Posterior vena cava (tissue), 2 donors: ENCODE data around the gene FRMD1. TPM values are rescaled to one million over a fixed set of nuclear protein-coding genes. Genes with fewer than 3 reads are reported as not detected.

Experiments
- DNase-seq: peaks from one replicate; pipeline ENCODE4 v3.0.0-alpha.2; 2020; ENCODE audit warnings: low spot score
- intact Hi-C, 2 donors: fragments of 100-400 bp; cut with DNase I; formaldehyde crosslinking; loops; one replicate each; pipeline versions ENCODE4 v1.14.1 to v1.14.2; 2022 to 2023
- total RNA-seq, 2 donors: library from RNA; stranded (reverse); fragmentation: NEBNext Ultra II Directional; extraction: Animal tissue kit (Norgen Biotek cat#: 25700); gene quantifications; one replicate each; pipeline ENCODE4 v1.2.1, GENCODE V29; 2021
- donor health status: DM: yes; HTN: yes; CAD: no.
- donor health status: DM: yes; HTN: yes; CAD: no.

The FRMD1 gene
- total RNA-seq, 2 donors from 2014 or later: 0.14 TPM; not detected in 1

GRCh38 chr6:168021581-168021980 is 57.4 kb downstream of the FRMD1 start:
- intact Hi-C loops: no loop called here
- DNase-seq: no peak

- intact Hi-C loops: no loop called here
- no peak for DNase-seq
Measured at GRCh38 chr6:168020242-168020641, 58.8 kb downstream of the FRMD1 start.

GRCh38 chr6:168018664-168019063 is 60.3 kb downstream of the FRMD1 start:
- intact Hi-C loops: no loop called here
- DNase-seq: no peak

- intact Hi-C loops: no loop called here
- no peak for DNase-seq
Measured at GRCh38 chr6:168017629-168018028, 61.4 kb downstream of the FRMD1 start.

GRCh38 chr6:168016721-168017525 is 62.1 kb downstream of the FRMD1 start:
- no peak for DNase-seq
- intact Hi-C loops: no loop called here

- no peak for DNase-seq
Measured at GRCh38 chr6:168016176-168016620, 62.8 kb downstream of the FRMD1 start.

GRCh38 chr6:168015482-168016175 is 63.4 kb downstream of the FRMD1 start:
- intact Hi-C loops: no loop called here
- DNase-seq: no peak

More at GRCh38 chr6:168016176-168016620, 62.8 kb downstream of the FRMD1 start:
- intact Hi-C loops: no loop called here

- intact Hi-C loops: no loop called here
- DNase-seq: no peak
Measured at GRCh38 chr6:168015009-168015408, 64.0 kb downstream of the FRMD1 start.

GRCh38 chr6:168014428-168014827 is 64.6 kb downstream of the FRMD1 start:
- intact Hi-C loops: no loop called here
- no peak for DNase-seq

GRCh38 chr6:168013250-168013915 is 65.6 kb downstream of the FRMD1 start:
- intact Hi-C loops: no loop called here
- DNase-seq: no peak

GRCh38 chr6:168012431-168013249 is 66.4 kb downstream of the FRMD1 start:
- no peak for DNase-seq

GRCh38 chr6:168011291-168011690 is 67.7 kb downstream of the FRMD1 start:
- no peak for DNase-seq
- intact Hi-C loops: no loop called here

More at GRCh38 chr6:168012431-168013249, 66.4 kb downstream of the FRMD1 start:
- intact Hi-C loops: no loop called here

GRCh38 chr6:168009331-168009730 is 69.7 kb downstream of the FRMD1 start:
- intact Hi-C loops: no loop called here
- DNase-seq: no peak

- intact Hi-C loops: no loop called here
- peak; percentile 82 for DNase-seq
Measured at GRCh38 chr6:168007592-168008338, 71.2 kb downstream of the FRMD1 start.

- intact Hi-C loops: no loop called here
- no peak for DNase-seq
Measured at GRCh38 chr6:168005796-168006195, 73.2 kb downstream of the FRMD1 start.

- intact Hi-C loops: no loop called here
- DNase-seq: no peak
Measured at GRCh38 chr6:168004945-168005344, 74.1 kb downstream of the FRMD1 start.

- DNase-seq: no peak
Measured at GRCh38 chr6:168004023-168004422, 75.0 kb downstream of the FRMD1 start.

More at GRCh38 chr6:168004023-168004422, 75.0 kb downstream of the FRMD1 start:
- intact Hi-C loops: no loop called here
